ENCODE measurements around the gene MERTK.
"Not testable (repeated sequence)": the region's sequence is repeated elsewhere in the genome, so short reads cannot be mapped to it uniquely, and the experiment has no call there.

MERTK gene

DNA sequence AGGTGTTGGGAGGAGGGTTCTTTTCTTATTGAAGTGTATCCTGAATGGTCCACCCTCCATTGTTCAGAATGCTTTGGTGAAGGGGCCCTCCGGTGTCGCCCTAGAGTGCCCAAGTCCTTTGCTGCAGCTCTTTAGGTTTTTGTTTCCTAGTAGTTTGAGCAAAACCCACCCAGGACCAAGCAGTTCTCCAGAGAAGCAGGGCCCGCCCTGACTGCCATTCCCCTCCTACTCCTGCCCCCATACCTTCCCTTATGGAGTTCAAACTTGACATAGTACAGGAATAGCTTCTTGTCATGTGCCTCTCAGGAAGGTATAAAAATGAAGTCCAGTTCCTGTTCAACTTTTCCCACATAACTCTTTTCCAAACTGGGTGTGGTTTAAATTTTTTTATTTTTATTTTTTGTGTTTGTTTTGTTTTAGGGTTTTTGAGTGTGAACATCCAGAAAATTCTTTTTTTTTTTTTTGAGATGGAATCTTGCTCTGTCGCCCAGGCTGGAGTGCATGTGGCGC is 5.6 kb downstream of the MERTK start:
- ChIA-PET POLR2A (no interaction called here), CTCF (interaction anchor here (1.3 to 1.4 kb wide), 2 partner anchors 12 to 51 kb away, joined by 3 to 4 read pairs; no protein-coding TSS in a partner anchor)
- TF ChIP-seq CTCF (IDR thresholded peaks at IDR 0.05; ENCODE audit: insufficient read depth, low read length, missing control alignments), result no peak
- H3K4me3 ChIP-seq (ENCODE audit: low read depth, low read length), result no peak overlapping the region
- no peak for DNase-seq (ENCODE audit: low read depth, low spot score)

DNA sequence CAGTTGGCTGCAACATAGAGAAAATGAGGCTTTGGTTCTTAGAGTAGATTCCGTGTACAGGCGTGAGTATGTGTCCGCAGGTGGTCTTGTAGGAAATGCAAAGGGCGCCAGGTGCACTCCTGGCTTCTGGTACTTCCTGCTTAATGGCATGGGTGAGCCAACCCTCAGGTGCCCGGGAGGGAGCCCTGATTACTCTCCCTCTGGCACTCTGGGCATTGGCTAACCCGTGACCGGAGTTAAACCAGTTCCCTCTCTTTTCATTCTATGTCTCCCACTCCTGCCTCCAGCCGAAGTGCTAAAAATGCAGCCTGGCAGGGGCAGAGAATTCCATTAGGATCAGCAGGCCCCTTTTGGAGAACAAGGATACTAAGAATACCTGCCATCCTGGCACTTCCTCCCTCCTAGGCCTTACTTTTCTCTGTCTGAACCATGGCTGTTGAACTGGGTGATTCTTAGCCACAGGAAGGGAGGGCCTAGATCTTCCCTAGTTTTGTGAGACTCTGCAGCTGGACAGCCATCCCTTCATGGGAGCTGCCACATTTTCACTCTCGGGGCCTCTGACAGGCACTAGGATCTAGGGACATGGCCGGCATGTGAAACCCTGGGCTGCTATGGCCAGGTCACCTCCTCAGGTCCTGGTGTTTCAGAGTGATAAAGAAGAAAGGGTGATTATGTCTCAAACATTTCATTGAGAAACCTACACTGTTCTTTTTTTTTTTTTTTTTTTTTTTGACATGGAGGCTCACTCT is 6.5 kb downstream of the MERTK start:
- no peak for DNase-seq (ENCODE audit: low read depth, low spot score)
- POLR2A ChIA-PET, result no interaction called here
- CTCF ChIA-PET, result interaction anchor here (1.4 kb wide), 1 partner anchor 50 kb away, joined by 3 read pairs; no protein-coding TSS in a partner anchor
- no peak overlapping the region for H3K4me3 ChIP-seq (ENCODE audit: low read depth, low read length)
- no peak for TF ChIP-seq CTCF (IDR thresholded peaks at IDR 0.05; ENCODE audit: insufficient read depth, low read length, missing control alignments)

DNA sequence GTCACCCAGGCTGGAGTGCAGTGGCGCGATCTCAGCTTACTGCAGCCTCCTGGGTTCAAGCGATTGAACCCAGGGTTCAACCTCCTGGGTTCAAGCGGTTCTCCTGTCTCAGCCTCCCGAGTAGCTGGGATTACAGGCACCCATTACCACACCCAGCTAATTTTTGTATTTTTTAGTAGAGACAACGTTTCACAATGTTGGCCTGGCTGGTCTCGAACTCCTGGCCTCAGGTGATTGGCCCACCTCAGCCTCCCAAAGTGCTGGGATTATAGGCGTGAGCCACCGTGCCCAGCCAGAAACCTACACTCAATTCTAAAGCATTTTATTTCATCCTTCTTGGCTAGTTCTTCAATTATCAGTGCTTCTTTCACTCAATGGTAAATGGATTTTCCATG is 7.1 kb downstream of the MERTK start:
- H3K4me3 ChIP-seq (ENCODE audit: low read depth, low read length); DNase-seq (ENCODE audit: low read depth, low spot score); POLR2A ChIA-PET; CTCF ChIA-PET: not testable (repeated sequence)

GRCh38 chr2:111905990-111906735 is 7.8 kb downstream of the MERTK start:
- no peak for TF ChIP-seq CTCF (IDR thresholded peaks at IDR 0.05; ENCODE audit: insufficient read depth, low read length, missing control alignments)
- POLR2A ChIA-PET, result no interaction called here
- DNase-seq (ENCODE audit: low read depth, low spot score), result no peak
- CTCF ChIA-PET, result interaction anchor here (1.2 kb wide), 1 partner anchor 142 kb away, joined by 4 read pairs; no protein-coding TSS in a partner anchor
- H3K4me3 ChIP-seq (ENCODE audit: low read depth, low read length), result no peak overlapping the region

DNA sequence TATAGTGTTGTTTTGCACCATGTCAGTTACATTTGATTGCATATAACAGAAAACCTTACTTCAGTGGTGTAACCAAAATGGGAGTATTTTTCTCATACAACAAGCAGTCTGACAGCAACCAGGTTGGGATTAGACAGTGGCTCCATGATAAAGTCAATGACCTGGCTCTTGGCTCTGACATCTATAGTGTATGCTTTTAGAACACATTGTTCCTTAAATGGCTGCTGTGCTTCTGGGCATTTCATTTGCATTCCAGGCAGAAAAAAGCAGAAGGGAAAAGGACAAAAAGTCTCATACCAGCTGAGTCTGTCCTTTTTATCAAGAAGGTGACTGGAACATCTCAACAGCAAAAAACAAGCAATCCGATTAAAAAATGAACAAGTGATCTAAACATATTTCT is 10.2 kb downstream of the MERTK start:
- ChIA-PET POLR2A (no interaction called here), CTCF (interaction anchor here (0.8 to 1.4 kb wide), 2 partner anchors 9 to 11 kb away, joined by 3 read pairs; no protein-coding TSS in a partner anchor)
- H3K4me3 ChIP-seq (ENCODE audit: low read depth, low read length), result no peak overlapping the region
- no peak for DNase-seq (ENCODE audit: low read depth, low spot score)
- TF ChIP-seq CTCF (IDR thresholded peaks at IDR 0.05; ENCODE audit: insufficient read depth, low read length, missing control alignments), result no peak

- POLR2A ChIA-PET, result no interaction called here
- TF ChIP-seq CTCF (IDR thresholded peaks at IDR 0.05; ENCODE audit: insufficient read depth, low read length, missing control alignments), result no peak
- H3K4me3 ChIP-seq (ENCODE audit: low read depth, low read length), result no peak overlapping the region
- DNase-seq (ENCODE audit: low read depth, low spot score), result no peak
- CTCF ChIA-PET, result interaction anchor here (1.4 kb wide), 1 partner anchor 11 kb away, joined by 3 read pairs; no protein-coding TSS in a partner anchor
Measured at GRCh38 chr2:111909079-111909478, 10.7 kb downstream of the MERTK start.

DNA sequence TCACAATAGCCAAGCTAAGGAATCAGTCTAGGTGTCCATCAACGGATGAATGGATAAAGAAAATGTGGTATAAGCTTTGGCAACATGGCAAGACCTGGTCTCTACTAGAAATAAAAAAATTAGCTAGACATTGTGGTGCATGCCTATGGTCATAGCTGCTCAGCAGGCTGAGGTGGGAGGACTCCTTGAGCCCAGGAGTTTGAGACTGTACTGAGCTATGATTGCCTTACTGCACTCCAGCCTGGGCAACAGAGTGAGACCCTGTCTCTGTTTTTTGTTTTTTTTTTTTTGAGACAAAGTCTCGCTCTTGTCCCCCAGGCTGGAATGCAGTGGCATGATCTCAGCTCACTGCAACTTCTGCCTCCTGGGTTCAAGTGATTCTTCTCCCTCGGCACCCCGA is 11.6 kb downstream of the MERTK start:
- POLR2A ChIA-PET; DNase-seq (ENCODE audit: low read depth, low spot score); H3K4me3 ChIP-seq (ENCODE audit: low read depth, low read length): not testable (repeated sequence)
- CTCF ChIA-PET, result interaction anchor here (1.4 kb wide), 2 partner anchors 12 to 20 kb away, joined by 3 to 5 read pairs; no protein-coding TSS in a partner anchor

All from AG04449 (cell line).